DMS114 treated with DMSO at 0.1 percent for 48 hours (cell line): ENCODE results near the gene FAM199X.
"Not testable (repeated sequence)": the region's sequence is repeated elsewhere in the genome, so short reads cannot be mapped to it uniquely, and the experiment has no call there.

Source experiments
- DNase-seq: peaks from one replicate; lab custom pipeline; 2025; ENCODE audit not compliant: unreplicated experiment; lab: John Stamatoyannopoulos, UW

The FAM199X gene

DNA sequence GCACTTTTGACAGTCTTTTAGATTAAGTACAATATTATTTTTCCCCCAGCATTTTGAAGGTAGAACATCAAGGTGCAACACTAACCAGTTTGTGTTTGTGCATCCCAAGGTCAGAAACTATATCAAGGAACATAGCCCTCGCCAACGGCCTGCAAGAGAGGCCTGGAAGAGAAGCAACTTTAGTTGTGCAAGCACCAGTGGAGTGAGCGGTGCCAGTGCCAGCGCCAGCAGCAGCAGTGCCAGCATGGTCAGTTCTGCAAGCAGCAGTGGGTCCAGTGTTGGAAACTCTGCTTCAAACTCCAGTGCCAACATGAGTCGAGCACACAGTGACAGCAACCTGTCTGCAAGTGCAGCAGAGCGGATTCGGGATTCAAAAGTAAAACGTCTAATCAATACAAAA, 21.7 kb downstream of the FAM199X start:
- no peak for DNase-seq

DNA sequence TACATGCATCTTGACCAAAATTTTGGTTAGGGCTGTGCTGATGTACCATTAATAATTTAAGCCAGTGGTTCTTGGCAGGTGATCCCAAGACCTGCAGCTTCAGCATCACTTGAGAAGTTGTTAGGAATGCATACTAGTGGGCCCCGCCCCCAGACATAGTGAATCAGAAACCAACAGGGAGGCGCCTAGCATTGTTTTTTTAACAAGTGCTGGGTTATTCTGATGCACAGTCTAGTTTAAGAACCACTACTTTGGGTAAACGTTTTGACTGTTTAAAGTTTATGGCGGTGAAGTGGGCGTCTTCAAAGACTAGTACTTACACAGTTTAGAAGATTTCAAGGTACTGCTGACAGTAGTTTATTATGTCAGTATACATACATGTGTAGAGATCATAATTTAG, 23.6 kb downstream of the FAM199X start:
- DNase-seq, result no peak

DNA sequence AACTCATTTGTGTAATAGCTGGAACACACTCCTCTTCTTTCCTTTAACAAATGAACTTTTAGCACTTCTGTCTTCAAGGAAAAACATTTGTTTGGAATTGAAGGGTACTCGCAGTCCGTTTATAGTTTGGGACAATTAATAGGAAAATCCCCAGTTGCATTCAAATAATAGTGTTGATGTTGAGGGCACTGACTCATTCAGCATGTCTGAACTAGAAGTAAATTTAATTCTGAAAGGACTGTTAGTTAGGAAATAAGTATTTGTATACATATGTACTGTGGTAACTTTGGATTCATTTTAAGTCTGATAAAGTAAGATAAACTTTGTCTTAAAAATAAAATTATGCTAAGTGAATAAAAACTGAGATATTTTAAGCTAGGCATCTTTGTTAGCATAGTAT, 27.2 kb downstream of the FAM199X start:
- DNase-seq, result no peak

DNA sequence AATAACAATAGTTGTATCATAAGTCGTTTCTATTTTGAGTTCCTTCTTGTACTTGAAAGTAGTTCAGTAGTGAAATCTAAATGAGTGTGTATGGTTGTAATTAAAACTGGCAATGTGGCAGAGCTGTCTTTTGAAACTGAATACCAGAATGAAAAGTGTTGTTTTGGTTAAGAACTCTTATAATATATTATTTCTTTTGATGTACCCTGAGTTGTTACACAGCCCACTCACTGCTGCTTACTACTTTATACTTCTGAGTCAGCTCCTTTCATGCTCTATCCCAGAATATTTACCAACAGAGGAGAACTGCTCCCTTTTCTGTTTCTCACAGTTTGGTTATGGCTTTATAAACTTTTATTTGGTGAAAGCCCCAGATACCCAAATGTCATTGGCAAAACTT, 28.8 kb downstream of the FAM199X start:
- DNase-seq, result no peak

DNA sequence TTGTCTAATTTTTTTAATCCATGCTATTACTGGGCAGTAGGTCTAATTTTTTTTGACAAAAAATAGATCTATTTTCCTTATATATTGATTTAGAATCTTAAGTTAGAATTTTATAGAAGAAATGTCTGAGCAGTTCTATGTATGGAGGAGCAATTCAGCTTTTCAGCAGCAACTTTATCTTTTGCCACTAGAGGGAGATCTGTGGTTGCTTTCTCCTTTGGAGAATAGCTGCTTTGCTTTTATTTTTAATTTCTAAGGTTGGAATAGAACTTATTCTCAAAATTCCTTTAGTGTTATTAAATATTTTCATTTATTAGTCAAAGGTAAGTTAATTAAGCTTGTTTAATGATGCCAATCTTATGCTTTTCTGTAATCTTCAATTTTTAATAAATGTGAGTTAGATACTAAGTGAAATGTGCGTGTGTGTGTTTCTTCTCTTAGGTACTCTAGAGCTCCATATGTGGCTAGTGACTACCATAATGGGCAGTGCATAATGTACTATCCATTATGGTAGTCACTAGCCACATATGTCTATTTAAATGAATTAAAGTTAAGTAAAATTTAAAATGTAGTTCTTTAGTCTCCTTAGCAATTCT, 29.3 kb downstream of the FAM199X start:
- DNase-seq, result peak; percentile 32

DNA sequence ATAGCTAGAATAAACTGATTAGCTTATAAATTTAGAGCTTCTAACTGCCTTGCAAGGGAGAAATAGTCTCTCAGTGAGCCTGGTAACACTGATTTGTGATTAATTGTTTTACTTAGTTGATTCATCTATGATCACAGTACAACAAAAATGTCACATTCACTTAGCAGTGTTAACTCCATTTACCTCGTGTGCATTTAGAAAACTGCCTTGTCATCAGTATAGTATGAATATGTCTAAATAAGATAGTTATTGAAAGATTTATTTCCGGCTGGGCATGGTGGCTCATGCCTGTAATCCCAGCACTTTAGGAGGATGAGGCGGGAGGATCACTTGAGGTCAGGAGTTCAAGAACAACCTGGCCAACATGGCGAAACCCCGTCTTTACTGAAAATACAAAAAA, 39.3 kb downstream of the FAM199X start:
- DNase-seq, result no peak

DNA sequence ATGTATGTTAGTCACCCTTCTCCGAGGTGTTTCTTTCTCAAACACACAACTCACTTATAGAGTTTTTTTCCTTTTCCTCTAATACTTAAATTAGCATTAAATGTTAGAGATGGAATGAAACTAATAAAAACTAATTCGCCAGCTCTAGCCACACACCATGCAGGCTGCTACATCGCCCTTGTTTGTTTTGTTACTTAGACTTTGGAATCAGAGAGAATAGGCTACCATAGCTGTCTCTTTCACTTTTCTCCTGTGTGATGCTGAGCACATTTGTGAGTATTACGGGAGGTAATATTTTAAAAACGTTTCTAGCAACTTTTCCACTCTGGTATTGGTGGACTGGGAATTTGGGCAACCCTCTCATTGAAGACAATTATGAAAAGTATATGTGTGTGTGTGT, 44.9 kb downstream of the FAM199X start:
- no peak for DNase-seq

DNA sequence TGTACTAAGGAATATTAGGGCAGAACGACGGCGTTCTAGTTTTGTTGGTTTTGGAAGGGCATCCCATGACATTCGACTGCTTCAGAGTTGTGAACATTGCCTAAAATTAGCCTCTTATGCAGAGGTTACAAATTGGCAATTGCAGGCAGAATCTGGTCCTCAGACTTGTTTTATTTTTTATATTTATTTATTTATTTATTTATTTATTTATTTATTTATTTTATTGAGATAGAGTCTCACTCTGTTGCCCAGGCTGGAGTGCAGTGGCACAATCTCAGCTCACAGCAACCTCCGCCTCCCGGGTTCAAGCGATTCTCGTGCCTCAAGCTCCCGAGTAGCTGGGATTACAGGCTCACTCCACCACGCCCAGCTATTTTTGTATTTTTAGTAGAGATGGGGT, 63.8 kb downstream of the FAM199X start:
- not testable (repeated sequence) for DNase-seq
